ENCODE results near the gene CCDC90B.

DNA sequence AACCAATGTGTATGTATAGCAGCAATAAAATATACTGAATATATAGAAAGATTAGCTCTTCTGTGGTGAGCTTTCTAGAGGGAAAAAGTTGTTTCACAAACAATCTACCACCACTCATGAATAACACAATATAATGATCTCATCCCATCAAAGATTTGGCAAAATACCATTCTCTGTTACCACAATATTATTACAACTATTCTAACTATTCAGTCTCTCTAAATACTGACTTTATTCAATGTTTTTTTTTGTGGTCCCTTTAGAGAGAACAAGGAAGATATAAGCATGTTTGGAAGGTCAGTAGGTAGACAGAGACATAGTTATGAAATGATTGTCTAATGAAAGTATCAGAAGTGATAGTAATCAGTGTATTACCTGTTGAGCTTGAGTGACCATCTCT lies 7.8 kb downstream of the CCDC90B start:
- no peak for TF ChIP-seq POLR2A (IDR thresholded peaks at IDR 0.05; ENCODE audit: low read depth, low read length)
- no peak for TF ChIP-seq POLR2AphosphoS5 (IDR thresholded peaks at IDR 0.05; ENCODE audit: low read depth, low read length)
- no peak for TF ChIP-seq TAF1 (IDR thresholded peaks at IDR 0.05; ENCODE audit: low read depth, low read length)
- no peak for TF ChIP-seq POU2F2 (IDR thresholded peaks at IDR 0.05; ENCODE audit: low read depth, low read length)
- TF ChIP-seq SPI1 (IDR thresholded peaks at IDR 0.05; ENCODE audit: low read depth, low read length) = no peak
- no peak for TF ChIP-seq PAX5 (IDR thresholded peaks at IDR 0.05; ENCODE audit: insufficient read depth, low read length, severe bottlenecking)
